Posterior cingulate gyrus (tissue), 11 donors: Measurements from ENCODE around the gene SLC39A8.
A peak's percentile ranks its signal among the peaks of the same experiment; 100 is the strongest.

Source experiments
- DNase-seq, 10 donors: peaks; one replicate each; pipeline versions ENCODE4 v3.0.0 to v3.0.0-alpha.2; 2020 to 2021; ENCODE audit warnings: mixed read lengths in 3 of 10
- intact Hi-C: fragments of 100-400 bp; cut with DNase I; formaldehyde crosslinking; loops from one replicate; pipeline ENCODE4 v1.15.1; 2023

Gene SLC39A8

DNA sequence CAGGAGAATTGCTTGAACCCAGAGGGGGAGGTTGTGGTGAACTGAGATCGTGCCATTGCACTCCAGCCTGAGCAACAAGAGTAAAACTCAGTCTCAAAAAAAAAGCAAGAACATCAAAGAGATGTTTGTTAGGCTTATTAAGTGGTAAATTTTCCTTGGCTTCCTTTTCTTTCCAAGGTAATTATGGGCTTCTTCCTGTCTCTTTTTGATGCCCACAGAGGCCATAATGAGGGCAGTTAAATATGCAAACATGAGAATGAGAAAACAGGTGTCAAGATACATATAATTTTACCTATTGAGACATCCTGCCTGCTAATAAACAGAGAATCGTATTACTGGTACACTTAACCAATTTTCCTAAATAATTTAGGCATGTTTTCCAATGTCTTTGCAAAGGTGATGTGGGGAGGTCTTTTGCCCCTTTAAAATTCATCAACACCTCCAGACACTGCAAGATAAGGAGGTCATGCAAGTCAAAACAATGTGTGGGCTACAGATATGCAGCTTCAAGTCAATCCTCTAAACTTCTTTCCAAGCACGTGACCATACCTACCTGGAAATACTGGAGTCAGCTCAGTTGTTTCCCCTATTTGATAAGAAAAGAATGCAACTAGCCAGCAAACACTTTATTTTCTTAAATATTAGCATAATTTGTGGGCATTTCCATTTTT lies 2.7 kb downstream of the SLC39A8 start:
- no peak for DNase-seq

GRCh38 chr4:102341201-102341600 lies 4.1 kb downstream of the SLC39A8 start:
- no peak for DNase-seq
- intact Hi-C loops: loop anchor here (10.0 kb wide), 1 partner anchor 94 kb away; no protein-coding TSS in a partner anchor

More for the DNA sequence above, 2.7 kb downstream of the SLC39A8 start:
- intact Hi-C loops: loop anchor here (10.0 kb wide), 1 partner anchor 92 kb away; no protein-coding TSS in a partner anchor

- DNase-seq: no peak
- intact Hi-C loops: no loop called here
Observed at GRCh38 chr4:102339018-102339417, 6.3 kb downstream of the SLC39A8 start.

DNA sequence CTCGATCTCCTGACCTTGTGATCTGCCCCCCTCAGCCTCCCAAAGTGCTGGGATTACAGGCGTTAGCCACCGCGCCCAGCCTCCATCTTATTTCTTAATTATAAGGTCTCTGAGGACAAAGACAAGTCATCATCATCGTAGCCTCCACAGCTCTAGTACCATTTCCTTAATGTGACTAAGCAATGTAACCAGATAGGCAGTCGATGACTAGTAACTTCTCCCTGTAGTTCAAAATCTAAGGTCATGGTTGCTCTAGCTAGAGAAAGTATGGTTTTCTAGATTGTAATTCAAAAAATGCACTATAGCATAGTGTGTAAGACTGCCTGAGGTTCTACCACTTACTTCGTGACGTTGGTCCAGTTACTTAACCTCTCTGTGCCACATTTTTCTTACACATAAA lies 6.9 kb downstream of the SLC39A8 start:
- intact Hi-C loops: no loop called here
- DNase-seq: no peak

GRCh38 chr4:102335616-102336015 lies 9.7 kb downstream of the SLC39A8 start:
- no peak for DNase-seq
- intact Hi-C loops: no loop called here

DNA sequence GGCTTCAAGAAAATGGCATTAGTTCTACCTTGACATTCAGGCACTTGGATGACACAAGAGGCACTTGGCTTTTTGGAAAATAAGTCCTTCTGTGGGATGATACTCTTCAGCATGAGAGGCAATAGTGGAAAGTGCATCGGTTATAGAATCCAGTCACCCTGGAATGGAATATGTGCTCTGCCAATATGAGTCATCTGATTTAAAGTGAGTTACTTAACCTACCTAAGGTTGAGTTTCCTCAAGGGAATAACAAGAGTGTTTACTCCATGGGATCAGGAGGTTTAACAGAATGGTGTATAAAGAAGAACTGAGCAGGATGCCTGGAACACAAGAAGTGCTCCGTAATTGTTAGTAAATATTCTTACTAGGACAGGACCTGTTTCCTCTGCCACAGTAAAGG lies 10.7 kb downstream of the SLC39A8 start:
- DNase-seq: no peak
- intact Hi-C loops: no loop called here

DNA sequence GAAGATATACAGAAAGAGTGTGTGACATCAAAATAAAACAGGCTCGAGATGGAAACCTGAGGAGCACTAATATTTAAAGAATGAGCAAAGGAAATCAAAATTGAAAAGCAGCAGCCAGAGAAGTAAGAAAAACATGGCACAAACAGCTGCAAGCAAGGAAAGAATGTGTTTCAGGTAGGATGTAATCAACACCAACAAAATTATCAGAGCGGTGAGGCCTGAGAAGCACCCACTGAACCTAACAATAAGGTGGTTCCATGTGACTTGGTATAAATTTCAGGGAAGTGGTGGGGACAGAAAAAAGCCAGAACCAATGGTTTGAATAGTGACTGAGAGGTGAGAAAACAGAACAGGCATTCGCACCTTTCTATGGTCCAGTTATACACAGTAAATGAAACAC lies 11.5 kb downstream of the SLC39A8 start:
- no peak for DNase-seq
- intact Hi-C loops: no loop called here

GRCh38 chr4:102328045-102328444 lies 17.2 kb downstream of the SLC39A8 start:
- no peak for DNase-seq
- intact Hi-C loops: no loop called here

GRCh38 chr4:102326951-102327350 lies 18.3 kb downstream of the SLC39A8 start:
- intact Hi-C loops: no loop called here
- DNase-seq: no peak

- intact Hi-C loops: no loop called here
- DNase-seq: no peak
Observed at GRCh38 chr4:102324730-102325129, 20.6 kb downstream of the SLC39A8 start.

DNA sequence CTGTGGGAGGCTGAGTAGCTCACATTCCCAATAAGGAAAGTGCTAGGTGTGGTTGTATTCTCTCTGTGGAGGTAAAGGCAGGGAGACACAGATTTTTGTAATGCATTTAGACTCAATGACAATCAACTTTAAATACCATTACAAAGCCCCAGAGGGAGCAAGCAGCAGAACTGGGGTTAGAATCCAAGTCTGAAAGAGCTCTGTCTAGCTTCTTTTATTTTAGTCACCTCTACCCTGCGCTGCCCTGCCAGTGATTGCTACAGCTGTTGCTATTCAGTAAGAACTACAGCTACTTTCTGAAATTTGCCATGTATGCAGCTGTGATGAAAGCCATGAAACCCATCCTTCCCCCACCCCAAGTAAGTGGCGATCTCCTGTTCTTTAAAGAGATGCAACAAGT lies 22.5 kb downstream of the SLC39A8 start:
- DNase-seq: peak in 1 of 10 donors; percentile 39
- intact Hi-C loops: no loop called here

- intact Hi-C loops: no loop called here
Observed at GRCh38 chr4:102321260-102321995, 23.9 kb downstream of the SLC39A8 start.

GRCh38 chr4:102319594-102319993 lies 25.7 kb downstream of the SLC39A8 start:
- DNase-seq: no peak
- intact Hi-C loops: no loop called here

More at GRCh38 chr4:102321260-102321995, 23.9 kb downstream of the SLC39A8 start:
- peak in 1 of 10 donors; percentile 14 for DNase-seq

- intact Hi-C loops: no loop called here
- no peak for DNase-seq
Observed at GRCh38 chr4:102318526-102318925, 26.8 kb downstream of the SLC39A8 start.

- DNase-seq: no peak
- intact Hi-C loops: no loop called here
Observed at GRCh38 chr4:102318105-102318504, 27.2 kb downstream of the SLC39A8 start.

DNA sequence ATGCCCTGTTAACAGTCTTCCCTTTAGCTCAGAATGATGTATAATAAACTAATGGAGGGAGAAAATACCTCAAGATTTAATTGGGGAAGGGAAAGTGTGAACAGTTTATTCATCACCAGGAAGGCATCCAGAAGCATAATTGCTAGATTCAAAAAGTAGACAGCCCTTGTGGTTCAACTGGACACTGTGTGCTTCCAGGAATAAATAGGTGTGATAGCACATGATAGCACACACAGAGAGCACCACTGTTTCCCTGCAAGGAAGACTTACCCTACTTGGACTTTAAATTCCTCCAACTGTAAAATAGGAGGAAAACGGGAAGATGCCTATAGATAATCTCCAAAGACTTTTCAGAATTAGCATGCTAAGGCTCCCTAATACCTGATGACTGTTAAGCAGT lies 27.8 kb downstream of the SLC39A8 start:
- intact Hi-C loops: no loop called here
- no peak for DNase-seq

DNA sequence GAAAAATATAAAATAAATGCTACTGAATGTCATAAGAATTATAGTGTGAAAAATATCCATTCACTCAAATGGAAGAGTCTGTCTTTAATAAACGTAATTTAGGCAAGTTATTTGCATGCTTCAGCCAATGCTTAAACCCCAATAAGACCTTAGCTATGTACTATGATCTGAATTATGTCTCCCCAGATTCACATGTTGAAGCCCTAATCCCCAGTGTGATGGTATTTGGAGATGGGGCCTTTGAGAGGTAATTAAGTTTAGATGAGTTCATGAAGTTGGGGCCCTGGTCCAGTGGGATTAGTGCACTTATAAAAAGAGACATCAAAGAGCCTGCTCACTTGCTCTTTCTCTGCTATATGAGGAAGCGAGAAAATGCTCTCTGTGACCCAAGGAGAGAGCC lies 28.7 kb downstream of the SLC39A8 start:
- DNase-seq: no peak
- intact Hi-C loops: no loop called here

- no peak for DNase-seq
- intact Hi-C loops: no loop called here
Observed at GRCh38 chr4:102315532-102315931, 29.8 kb downstream of the SLC39A8 start.

DNA sequence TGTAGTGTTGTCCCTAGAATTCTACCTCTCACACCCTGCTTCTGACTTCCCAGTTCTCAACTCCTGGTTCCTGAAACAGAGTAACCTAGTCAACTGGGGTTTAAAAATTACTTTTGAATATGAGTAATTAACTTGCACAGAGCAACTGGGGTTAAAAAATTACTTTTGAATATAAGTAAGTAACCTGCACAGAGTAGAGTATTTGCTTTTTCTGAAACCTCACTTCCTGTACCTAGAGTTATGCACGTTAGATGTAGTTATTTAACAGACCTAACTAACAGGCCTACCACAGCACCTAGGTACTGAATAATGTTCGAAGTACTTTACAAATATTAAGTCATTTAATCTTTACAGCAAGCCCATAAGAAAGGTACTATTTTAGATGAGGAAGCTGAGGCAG lies 32.9 kb downstream of the SLC39A8 start:
- no peak for DNase-seq
- intact Hi-C loops: no loop called here

GRCh38 chr4:102311912-102312311 lies 33.4 kb downstream of the SLC39A8 start:
- intact Hi-C loops: no loop called here
- no peak for DNase-seq

DNA sequence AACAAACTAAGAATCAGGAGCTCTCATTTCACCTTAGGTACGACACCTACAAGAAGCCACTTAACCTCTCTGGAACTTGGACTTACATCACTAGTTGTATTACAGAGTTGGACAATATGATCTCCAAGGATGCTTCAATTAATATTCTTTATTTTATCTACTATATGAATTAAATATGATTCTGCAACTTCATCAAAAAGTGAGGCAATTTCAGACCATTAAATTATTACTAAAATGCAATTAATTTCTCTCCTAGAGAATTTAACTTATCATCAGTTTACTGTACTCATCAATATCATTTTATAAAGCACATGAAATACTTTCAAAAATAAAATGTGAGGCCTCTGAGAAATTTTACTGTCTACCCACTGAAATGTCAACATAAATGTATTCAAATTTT lies 33.9 kb downstream of the SLC39A8 start:
- no peak for DNase-seq
- intact Hi-C loops: no loop called here
